Activated effector memory CD4-positive, alpha-beta T cell treated with anti-CD3 and anti-CD28 coated beads, Interleukin-2, amount 50 U/mL, for 16 hours (primary cell): ENCODE measurements around the gene SDR42E2.
"Not testable (repeated sequence)": the region's sequence is repeated elsewhere in the genome, so short reads cannot be mapped to it uniquely, and the experiment has no call there.

Experiments
- DNase-seq: peaks from one replicate; pipeline ENCODE4 v3.0.0-alpha.2; 2020

Gene SDR42E2

DNA sequence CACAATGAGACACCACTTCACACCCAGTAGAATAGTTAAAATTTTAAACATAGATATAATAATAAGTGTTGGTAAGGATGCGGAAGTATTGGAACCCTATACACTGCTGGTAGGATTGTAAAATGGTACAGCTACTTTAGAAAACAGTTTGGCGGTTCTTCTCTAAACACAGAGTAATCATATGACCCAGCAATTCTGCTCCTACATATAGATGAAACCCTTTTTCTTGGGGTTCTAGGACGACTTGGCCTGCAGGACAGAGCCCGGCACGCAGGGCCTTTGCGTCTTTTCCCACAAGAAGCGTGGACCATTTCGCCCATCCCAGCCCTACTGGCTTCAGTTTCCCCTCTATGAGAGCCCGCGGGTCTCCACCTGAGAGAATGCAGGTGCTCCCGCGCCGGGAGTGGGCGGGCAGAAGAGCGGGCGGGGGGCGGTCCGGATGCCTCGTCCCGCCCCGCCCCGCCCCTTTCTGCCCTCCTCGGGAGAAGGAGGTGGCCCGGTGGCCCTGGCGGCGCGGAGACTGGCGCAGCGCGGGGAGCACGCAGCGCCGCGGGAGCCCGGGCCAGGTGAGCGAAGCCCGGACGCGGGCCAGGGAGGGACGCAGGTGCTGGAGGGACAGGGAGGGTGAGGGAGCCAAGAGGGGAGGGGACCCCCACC lies at the start of gene SDR42E2:
SDR42E2 (plus strand) TSS at position 508 of the 657 bp plus-strand sequence. CDS start 3,077 bp downstream, outside the sequence.
- peak; percentile 76 for DNase-seq

DNA sequence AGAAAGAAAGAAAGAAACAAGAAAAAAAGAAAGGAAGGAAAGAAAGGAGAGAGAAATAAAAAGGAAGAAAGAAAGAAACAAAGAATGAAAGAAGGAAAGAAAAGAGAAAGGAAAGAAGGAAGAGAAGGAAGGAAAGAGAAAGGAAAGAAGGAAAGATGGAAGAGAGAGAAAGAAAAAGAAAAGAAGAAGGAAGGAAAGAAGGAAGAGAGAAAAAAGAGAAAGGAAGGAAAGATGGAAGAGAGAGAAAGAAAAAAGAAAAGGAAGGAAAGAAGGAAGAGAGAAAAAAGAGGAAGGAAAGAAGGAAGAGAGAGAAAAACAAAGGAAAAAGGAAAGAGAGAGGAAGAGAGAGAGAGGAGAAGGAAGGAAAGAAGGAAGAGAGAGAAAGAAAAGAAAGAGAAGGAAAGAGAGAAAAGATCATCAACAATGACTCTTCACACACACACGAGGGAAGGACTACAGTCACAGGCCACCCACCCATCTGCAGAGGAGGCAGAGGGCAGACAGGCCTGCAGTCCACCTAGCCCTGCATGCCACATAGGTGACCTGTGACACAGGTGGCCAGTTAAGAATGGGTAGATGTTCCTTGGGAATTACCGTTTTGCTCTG lies 46.1 kb upstream of the SDR42E2 start:
- DNase-seq, result no peak

DNA sequence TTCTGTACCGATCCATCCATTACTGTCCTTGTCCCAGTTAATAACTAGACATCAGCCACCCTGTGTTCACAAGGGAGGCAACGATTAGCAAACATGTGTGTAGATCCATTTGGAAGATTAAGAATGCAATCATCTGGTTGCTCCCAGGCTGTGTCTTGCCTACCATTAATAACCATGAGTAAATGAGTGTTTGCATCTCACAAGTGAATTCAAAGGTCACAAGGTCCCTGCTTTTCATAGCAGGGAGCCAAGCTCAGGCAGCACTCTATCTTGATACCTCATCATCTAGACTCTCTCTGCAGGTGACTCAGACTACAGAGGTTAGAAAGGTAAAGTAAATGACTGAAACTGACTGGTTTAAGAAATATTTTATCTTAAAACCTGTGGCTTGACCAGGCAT lies 44.7 kb upstream of the SDR42E2 start:
- DNase-seq, result peak; percentile 2

DNA sequence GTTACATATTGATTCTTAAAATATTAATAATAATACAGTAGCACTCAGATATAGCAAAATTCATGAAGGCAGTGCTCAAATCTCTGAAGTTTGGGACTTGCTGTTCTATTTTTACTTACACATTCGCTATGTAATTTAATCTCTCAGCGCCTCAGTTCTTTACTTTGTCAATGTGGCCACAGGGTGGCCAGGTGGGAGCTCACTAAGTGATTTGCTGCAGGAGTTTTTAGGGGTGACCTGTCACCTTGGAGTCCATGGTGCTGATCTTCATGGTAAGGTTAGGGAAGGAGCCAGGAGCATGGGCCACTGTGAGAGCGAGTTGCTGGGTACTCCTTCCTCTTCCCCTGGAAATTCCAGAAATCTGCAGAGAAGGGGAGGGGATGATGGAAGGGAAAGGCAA lies 41.9 kb upstream of the SDR42E2 start:
- no peak for DNase-seq

DNA sequence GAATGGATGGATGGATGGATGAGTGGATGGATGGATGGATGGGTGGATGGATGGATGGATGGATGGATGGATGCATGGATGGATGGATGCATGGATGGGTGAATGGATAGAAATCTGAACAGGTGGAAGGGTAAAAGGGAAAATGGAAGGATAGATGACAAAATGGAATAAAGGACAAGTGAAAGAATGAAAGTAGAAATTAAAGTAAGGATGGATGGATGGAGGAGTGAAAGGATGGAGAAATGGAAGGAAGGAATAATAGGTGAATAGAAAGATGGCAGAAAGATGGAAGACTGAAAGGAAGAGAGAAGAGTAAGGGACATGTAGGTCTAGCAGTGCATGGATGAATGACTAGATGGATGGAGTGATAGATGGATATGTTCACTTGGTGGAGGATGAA lies 40.1 kb upstream of the SDR42E2 start:
- no peak for DNase-seq

DNA sequence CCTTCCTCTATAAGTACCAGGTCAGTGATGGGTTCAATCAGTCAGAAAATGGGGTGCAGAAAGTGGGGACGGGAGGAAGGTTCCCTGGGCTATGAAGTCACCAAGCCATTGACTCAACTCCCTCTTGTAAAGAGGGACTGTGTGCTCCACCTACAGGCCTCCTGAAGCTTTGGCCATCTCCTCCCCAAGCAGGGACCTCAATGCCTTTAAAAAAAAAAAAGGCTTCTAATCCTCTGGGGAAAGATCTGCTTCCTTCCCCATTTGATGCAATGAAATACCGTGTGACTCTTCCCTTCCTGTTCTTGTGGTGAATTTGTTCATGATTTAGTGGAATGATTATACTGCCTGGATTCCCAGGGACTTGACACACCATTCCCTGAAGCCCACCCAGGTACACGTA lies 39.2 kb upstream of the SDR42E2 start:
- DNase-seq, result no peak

DNA sequence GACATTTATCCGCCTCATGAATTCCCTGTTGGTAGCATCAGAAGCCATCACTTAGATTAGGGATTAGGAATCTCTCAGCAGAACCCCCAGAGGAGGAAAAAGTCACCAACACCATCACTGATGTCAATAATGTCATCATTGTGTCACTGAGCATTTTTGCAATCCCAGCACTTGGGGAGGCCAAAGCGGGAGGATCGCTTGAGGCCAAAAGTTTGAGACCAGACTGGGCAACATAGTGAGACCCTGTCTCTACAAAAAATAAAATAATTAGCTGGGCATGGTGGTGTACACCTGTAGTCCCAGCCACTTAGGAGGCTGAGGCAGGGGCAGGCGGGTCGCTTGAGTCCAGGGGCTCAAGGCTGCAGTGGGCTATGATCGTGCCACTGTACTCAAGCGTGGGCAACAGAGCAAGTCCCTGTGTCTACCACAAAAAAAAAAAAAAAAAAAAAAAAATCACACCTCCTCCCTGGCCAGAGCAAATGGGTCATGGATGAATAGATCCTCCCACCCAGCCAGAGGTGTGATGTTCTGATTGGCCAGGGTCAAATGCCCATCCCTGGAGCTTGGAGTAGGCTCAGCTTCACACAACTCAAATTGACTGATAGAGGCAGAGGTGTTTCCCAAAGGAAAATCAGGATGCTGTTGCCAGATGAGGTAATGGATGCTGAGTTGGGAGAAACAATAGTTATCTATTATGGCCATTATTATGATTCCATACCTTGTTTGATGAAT lies 38.4 kb upstream of the SDR42E2 start:
- no peak for DNase-seq

DNA sequence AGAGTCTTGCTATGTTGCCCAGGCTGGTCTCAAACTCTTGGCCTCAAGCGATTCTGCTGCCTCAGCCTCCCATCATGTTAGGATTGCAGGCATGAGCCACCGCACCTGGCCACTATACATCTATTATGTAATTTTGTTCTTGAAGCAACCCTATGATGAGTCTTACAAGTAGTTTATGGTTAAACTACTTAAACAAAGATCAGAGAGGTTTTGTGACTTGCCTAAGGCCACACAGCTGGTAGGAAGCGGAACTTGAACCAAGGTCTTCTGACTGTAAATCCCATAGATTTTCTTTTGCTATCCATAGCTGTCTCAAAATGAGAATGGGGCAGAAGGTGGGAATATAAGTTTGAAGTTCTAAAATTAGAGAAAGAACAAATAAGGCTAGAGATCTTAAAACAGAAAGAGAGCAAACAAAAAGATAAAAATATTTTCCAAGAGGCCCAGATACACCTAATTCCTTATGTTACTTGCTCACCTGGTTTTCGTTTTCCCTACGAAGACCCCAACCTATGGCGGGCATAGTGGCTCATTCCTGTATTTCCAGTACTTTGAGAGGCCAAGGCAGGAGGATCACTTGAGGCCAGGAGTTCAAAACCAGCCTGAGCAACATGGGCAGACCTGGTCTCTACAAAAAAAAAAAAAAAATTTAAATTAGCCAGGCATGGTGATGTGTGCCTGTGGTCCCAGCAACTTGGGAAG lies 37.6 kb upstream of the SDR42E2 start:
- DNase-seq, result no peak

DNA sequence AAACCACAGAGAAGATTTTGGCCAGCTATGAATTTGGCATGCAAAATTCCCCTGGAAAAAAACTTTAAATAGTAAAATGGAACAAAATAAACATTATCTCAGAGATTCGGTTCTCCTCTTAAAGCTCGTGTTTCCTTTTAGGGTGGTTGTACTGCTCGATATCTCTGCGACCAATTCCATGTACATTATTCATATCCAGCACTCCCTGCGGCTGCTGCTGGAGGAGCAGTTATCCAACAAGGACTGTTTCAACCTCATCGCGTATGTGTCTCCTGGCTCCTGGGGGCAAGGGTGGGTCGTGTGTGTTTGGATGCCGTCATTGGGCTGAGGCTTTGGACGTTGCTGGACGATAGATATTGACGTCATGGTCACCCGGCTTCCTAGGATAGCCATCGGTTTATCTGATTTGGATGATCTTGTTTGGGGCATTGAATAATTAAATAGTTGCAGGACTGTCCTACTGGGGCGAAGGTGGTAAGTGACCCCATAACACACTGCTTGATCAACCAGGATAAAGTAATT lies 36.2 kb upstream of the SDR42E2 start:
- DNase-seq, result no peak

DNA sequence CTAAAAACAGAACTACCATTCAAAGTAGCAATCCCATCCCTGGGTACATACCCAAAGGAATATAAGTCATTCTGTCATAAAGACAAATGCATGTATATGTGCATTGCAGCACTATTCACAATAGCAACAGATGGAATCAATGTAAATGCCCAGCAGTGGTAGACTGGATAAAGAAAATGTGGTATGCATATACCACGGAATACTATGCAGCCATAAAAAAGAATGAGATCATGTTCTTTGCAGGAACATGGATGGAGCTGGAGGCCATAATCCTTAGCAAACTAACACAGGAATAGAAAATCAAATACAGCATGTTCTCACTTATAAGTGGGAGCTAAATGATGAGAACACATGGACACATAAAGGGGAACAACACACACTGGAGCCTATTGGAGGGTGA lies 33.8 kb upstream of the SDR42E2 start:
- DNase-seq, result not testable (repeated sequence)

DNA sequence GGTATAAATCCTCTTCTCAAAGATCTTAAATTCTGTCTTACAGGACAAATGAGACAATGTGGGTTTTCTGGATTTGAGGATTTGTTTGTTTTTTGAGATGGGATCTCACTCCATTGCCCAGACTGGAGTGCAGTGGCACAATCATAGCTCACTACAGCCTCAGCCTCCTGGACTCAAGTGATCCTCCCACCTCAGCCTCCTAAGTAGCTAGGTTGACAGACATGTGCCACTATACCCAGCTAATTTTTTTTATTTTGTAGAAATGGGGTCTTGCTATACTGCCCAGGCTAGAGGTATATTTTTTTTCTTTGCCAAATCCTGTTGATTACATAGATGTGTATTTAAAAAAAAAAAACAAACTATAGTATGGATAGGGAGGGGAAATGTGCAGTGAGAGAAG lies 31.8 kb upstream of the SDR42E2 start:
- DNase-seq, result no peak

DNA sequence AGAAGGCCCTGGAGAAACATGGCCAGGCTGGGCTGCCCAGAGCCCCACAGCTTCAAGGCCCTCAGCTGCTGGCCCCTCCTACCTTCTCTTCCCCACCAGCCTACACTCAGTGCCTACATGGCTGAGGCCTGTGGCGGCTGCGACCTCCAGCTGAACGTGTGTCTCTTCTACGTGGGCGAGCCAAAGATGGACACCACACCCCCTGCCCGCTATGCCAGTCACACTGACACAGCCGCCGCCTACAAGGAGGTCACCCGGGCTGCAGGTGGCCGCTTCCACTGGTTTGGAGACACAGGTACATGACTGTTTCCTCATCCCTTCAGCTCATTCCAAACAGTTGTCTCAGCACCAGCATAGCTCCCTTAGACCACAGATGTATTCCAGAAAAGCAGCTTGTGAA lies 29.5 kb upstream of the SDR42E2 start:
- no peak for DNase-seq

DNA sequence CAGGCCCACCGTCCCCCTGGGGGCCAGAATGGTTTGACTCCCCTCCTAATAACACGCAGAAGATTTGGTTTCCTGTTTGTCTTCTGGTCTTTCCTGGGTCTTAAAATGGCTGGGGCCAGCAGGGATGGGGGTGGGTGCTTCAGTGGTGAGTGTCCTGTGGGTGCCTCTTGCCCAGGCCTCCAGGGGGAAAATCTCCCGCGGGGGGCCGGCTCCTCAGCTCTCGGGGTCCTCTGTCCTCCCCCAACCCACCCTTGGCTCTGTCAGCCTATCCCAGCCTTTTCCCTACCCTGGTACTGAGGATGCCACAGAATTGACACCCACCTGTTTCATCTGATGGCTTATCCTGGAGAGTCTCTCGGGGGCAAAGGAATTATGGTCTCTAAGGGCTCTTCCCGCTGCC lies 23.8 kb upstream of the SDR42E2 start:
- no peak for DNase-seq

DNA sequence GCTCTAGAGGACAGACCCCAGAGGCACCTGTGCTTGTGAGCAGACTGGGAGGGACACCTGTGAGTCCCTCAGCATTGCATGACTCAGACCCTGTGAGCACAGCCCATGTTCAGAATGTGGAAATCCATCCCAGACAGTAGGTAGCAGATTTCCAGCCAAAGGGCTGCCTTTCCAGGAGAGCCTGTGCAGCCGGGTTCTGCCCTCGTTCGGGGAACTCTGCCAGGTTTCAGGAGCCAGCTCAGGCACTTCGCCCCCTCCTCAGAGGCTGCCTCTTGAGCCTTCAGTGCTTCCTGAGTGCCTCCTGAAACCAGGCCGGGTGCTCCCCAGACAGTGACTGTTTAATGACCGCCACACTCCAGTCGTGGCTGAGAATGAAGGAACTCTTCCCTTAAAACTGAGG lies 23.3 kb upstream of the SDR42E2 start:
- no peak for DNase-seq

DNA sequence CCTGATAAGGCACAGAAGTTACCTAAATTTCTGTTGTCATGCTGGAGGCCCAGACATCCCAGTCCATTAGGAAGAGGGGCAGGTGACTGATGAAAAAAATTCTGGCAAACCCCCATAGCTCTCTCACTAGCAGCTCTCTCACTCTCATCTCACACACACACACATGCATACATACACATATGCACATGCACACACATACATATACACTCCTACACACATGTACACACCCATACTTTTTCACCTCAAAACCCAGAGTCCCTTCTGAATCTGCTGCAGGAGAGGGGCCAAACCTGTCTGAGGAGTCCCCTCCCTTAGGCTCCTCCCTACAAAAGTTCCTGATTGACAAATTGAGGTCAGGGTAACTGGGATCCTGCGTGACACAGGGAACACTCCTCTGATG lies 22.6 kb upstream of the SDR42E2 start:
- DNase-seq, result no peak

DNA sequence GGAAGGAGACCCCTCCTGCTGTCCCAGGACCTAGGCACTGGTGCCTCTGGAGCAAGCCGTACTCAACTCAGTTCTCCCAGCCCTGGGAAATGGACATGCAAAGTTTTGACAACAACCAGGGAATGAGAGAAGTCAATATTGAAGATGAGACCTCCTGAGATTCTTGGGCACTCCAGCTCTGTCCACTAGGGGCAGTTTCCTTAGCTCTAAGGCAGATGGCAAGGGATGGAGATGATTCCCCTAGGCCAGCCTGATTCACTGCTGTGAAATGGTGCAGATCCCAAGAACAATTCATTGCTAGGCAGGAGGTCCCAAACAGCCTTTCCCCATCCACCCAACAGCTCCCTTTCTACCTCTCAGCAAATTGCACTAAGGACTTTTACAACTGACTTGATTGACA lies 20.5 kb upstream of the SDR42E2 start:
- no peak for DNase-seq

DNA sequence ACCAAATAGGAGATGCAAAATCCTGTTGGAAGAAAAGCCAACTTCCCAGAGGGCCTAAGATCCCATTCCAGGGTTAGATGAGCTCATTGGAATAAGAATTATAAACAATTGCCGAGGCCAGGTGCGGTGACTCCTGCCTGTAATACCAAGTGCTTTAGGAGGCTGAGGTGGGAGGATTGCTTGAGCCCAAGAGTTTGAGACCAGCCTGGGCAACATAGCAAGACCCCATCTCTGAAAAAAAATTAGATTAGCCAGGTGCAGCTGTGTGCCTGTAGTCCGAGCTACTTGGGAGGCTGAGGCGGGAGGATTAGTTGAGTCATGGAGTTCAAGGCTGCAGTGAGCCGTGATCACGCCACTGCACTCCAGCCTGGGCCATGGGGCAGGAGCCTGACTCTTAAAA lies 17.8 kb upstream of the SDR42E2 start:
- DNase-seq, result no peak

DNA sequence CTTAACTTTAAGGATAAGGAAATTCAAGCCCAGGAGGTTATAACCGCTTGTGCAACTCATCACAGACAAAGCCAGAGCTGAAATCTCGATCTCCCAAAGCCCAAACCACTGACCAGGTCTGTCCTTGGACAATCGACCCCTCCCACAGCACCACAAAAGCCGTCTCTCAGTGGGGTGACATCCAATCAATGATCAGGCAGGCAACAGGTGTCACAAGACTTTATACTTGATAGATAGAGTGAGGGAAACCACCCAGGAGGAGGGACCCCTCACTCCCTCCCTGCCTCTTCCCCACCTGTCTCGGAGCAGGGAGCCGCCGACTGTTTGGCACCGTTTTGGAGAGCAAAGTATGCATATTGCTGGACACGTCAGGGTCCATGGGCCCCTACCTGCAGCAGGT lies 14.5 kb upstream of the SDR42E2 start:
- DNase-seq, result no peak

DNA sequence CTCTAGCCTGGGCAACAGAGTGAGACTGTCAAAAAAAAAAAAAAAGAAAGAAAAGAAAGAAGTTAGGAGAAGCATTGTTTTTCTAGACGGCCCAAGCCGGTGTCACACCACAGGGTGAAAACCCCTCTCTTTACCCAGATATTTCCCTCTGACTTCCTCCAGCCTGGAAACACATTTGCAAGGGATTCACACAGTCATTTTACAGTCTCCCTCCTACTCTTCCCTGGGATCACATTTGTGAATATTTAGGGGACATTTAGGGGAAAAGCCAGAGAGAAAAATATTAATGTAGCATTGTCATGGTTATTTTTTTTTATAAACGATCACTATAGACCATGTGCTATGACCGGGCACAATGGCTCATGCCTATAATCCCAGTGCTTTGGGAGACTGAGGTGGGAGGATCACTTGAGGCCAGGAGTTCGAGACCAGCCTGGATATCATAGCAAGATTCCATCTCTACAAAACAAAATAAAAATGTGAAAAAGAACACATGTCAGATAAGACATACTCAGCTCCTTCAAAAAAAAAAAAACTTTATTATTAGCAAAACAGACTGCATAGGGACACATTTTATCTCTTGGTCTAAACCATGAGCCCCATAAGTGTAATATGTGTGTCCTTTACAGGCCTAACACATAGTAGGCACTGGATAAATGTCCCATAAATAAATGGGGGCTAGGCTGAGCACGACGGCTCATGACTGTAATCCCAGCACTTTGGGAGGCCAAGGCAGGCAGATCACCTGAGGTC lies 10.9 kb upstream of the SDR42E2 start:
- no peak for DNase-seq

DNA sequence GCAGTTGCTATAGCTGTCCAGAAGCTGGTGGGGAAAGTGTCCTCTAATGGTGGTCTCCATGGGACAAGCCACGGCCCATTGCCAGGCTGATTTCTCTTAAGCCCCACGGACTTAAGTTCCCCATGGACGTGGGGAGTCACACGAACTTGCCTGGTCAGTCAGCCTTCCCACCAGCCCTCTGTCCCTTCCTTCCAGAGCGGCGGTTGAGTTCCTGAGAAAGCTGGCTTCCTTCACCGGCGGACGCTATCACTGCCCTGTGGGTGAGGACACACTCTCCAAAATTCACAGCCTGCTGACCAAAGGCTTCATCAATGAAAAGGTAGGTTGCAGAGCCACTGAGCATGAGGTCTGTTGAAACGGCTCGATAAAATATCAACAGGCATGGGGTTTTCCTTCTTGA lies 10.0 kb upstream of the SDR42E2 start:
- DNase-seq, result no peak

DNA sequence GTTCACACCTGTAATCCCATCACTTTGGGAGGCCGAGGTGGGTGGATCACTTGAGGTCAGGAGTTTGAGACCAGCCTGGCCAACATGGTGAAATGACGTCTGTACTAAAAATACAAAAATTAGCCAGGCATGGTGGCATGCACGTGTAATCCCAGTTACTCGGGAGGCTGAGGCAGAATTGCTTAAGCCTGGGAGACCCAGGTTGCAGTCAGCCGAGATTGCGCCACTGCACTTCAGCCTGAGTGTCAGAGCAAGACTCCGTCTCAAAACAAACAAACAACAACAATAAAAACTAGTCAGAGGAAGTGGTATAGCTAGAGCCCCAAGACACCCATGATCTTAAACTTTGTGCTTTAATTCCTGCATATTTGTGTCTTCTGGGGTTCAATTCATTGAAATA lies 9.2 kb upstream of the SDR42E2 start:
- DNase-seq, result not testable (repeated sequence)

DNA sequence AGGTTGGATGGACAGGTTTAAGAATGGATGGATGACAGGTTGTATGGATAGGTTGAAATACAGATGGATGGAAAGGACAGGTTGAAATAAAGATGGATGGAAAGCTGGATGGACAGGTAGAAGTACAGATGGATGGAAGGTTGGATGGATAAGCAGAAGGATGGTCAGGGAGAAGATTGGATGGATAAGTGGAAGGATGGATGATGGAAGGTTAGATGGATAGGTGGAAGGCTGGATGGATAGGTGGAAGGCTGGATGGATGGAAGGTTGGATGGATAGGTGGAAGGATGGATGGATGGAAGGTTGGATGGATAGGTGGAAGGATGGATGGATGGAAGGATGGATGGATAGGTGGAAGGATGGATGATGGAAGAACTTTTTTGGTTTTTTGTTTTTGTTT lies 905 bp upstream of the SDR42E2 start:
- DNase-seq, result no peak

DNA sequence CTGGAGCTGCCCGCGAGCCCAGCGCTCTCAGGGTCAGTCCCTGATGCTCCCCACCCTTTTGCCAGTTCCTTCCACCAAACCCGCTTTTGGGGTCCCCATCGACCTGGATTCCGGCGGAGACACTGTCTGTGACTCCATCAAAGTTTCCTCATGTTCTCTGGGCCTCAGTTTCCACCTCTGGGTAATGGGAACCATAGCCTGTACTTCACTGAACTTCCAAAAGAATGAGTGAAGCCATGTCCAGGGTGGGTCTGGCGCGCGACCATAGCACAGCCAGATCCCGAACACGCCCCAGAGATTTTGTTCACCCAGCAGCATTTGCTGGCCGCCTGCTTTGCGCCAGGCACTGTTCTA lies 327 bp downstream of the SDR42E2 start:
- no peak for DNase-seq
